ENCODE results near the gene DYNLRB2.

DYNLRB2 gene

GRCh38 chr16:80591071-80591915, 50.5 kb downstream of the DYNLRB2 start:
- no peak for DNase-seq (ENCODE audit: low read depth)
- no peak for TF ChIP-seq CTCF (conservative IDR thresholded peaks at IDR 0.05; ENCODE audit: low read length)
- H3K4me3 ChIP-seq (ENCODE audit: low read length): no peak overlapping the region

- TF ChIP-seq CTCF (conservative IDR thresholded peaks at IDR 0.05; ENCODE audit: low read length): no peak
- no peak for DNase-seq (ENCODE audit: low read depth)
- no peak overlapping the region for H3K4me3 ChIP-seq (ENCODE audit: low read length)
Observed at GRCh38 chr16:80592273-80592672, 51.5 kb downstream of the DYNLRB2 start.

GRCh38 chr16:80594756-80595155, 54.0 kb downstream of the DYNLRB2 start:
- no peak overlapping the region for H3K4me3 ChIP-seq (ENCODE audit: low read length)
- TF ChIP-seq CTCF (conservative IDR thresholded peaks at IDR 0.05; ENCODE audit: low read length): no peak
- peak; percentile 42 for DNase-seq (ENCODE audit: low read depth)

DNA sequence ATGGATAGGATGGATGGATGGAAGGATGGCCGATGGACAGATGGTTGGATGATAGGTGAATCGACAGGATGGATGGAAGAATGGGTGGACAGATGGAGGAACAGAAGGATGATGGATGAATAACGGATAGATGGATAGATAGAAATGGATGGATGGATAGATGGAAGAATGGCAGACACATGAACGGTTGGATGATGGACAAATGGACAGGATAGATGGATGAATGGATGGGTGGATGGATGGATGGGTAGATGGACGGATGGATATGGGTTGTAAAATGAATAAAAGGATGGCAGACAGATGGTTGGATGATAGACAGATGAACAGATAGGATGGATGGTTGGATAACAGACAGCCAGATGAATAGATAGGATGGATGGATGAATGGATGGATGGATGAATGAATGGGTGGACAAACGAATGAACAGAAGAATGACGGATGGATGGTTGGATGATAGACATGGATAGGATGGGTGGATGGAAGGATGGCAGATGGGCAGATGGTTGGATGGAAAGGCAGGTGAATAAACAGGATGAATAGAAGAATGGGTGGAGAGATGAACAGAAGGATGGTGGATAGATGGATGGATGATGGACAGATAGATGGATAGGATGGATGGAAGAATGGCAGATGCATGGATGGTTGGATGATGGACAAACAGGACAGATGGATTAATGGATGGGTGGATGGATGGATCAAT, 55.9 kb downstream of the DYNLRB2 start:
- DNase-seq (ENCODE audit: low read depth): no peak
- no peak overlapping the region for H3K4me3 ChIP-seq (ENCODE audit: low read length)
- no peak for TF ChIP-seq CTCF (conservative IDR thresholded peaks at IDR 0.05; ENCODE audit: low read length)

- no peak overlapping the region for H3K4me3 ChIP-seq (ENCODE audit: low read length)
- TF ChIP-seq CTCF (conservative IDR thresholded peaks at IDR 0.05; ENCODE audit: low read length): no peak
- peak; percentile 61 for DNase-seq (ENCODE audit: low read depth)
Observed at GRCh38 chr16:80599466-80599865, 58.7 kb downstream of the DYNLRB2 start.

All from AG10803 (cell line).